AG04450 (cell line): ENCODE results near the gene COQ9. TPM values are rescaled to one million over a fixed set of nuclear protein-coding genes. Genes with fewer than 3 reads are reported as not detected.

Experiments used
- CTCF ChIA-PET: fragments of 300-600, 350-600 bp; formaldehyde crosslinking; extraction: SDS; loops from one replicate; lab custom pipeline; 2022; ENCODE audit warnings: antibody characterized with exemption, inconsistent platforms; lab: Charles Lee
- POLR2A ChIA-PET: fragments of 350-600 bp; formaldehyde crosslinking; extraction: SDS; loops from one replicate; lab custom pipeline; 2021; ENCODE audit warnings: antibody characterized with exemption, inconsistent platforms; lab: Yijun Ruan, JAX
- DNase-seq: peaks from one replicate; pipeline ENCODE4 v3.0.0-alpha.2; 2011; ENCODE audit warnings: low read depth, low spot score
- H3K27ac ChIP-seq: one replicate; pipeline ENCODE4 v1.5.1; 2012; ENCODE audit warnings: low read depth, low read length, control low read depth
- H3K27me3 ChIP-seq: one replicate; pipeline ENCODE4 v1.6.0; 2012; ENCODE audit warnings: low read length; ENCODE audit not compliant: control insufficient read depth, insufficient read depth
- H3K4me3 ChIP-seq: 2 replicates; pipeline ENCODE4 v1.5.1; 2011; ENCODE audit warnings: mild to moderate bottlenecking, low read depth, low read length, control low read depth
- H3K9me3 ChIP-seq: 2 replicates; pipeline ENCODE4 v1.5.1; 2012; ENCODE audit warnings: low read length; ENCODE audit not compliant: control insufficient read depth, insufficient read depth
- polyA plus RNA-seq: library from polyadenylated mRNA; depleted of rRNA; stranded (reverse); fragments of >200 nt; gene quantifications from 2 replicates; pipeline ENCODE4 v1.2.3, GENCODE V29; 2011
- TF ChIP-seq, protein P1 (sequence below): IDR thresholded peaks from 2 replicates; pipeline ENCODE4 v1.5.1; 2011; ENCODE audit warnings: low read depth, low read length, control low read depth, inconsistent platforms

The COQ9 gene
- polyA plus RNA-seq, 1 experiment: 59.0 TPM

DNA sequence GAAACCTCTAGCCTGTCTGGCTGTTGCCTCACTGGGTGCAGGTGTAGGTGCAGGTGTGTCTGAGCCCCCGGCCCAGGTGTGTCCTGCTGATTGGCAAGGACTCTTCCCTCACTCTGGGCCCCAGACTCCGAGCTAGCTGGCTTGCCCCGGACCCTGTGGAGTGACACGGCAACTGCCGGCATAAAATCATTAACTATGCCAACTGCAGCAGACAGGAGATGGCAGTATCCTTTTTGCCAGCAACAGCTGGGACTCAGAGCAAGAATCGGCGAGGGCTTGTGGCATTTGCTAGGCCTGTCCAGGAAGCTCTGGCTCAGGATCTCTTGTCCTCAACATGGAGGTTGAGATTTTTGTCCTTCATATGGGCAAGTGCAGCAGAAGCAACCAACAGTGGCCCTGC is 20.9 kb upstream of the COQ9 start:
- no peak for DNase-seq
- TF ChIP-seq, protein P1, sequence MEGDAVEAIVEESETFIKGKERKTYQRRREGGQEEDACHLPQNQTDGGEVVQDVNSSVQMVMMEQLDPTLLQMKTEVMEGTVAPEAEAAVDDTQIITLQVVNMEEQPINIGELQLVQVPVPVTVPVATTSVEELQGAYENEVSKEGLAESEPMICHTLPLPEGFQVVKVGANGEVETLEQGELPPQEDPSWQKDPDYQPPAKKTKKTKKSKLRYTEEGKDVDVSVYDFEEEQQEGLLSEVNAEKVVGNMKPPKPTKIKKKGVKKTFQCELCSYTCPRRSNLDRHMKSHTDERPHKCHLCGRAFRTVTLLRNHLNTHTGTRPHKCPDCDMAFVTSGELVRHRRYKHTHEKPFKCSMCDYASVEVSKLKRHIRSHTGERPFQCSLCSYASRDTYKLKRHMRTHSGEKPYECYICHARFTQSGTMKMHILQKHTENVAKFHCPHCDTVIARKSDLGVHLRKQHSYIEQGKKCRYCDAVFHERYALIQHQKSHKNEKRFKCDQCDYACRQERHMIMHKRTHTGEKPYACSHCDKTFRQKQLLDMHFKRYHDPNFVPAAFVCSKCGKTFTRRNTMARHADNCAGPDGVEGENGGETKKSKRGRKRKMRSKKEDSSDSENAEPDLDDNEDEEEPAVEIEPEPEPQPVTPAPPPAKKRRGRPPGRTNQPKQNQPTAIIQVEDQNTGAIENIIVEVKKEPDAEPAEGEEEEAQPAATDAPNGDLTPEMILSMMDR: no peak
- Histone ChIP-seq H3K27ac (no peak overlapping the region), H3K27me3 (no peaks in the 10 kb centered on the region), H3K4me3 (no peak overlapping the region), H3K9me3 (no peaks in the 10 kb centered on the region)
- ChIA-PET POLR2A (no interaction called here), CTCF (interaction anchor here (1.5 kb wide), 1 partner anchor 8 kb away, joined by 6 read pairs; no protein-coding TSS in a partner anchor)

DNA sequence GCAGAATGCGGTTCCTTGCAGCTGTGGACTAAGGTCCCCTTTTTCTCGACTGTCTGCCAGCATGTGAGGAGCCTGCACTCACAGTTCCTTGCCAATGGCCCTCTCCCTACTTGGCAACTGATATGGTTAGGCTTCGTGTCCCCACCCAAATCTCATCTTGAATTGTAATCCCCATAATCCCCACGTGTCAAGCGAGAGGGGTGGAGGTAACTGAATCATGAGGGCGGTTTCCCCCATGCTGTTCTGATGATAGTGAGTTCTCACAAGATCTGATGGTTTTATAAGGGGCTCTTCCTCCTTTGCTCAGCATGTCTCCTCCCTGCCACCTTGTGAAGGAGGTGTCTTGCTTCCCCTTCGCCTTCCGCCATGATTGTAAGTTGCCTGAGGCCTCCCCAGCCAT is 20.0 kb upstream of the COQ9 start:
- Histone ChIP-seq H3K9me3 (no peaks in the 10 kb centered on the region), H3K4me3 (no peak overlapping the region), H3K27me3 (no peaks in the 10 kb centered on the region), H3K27ac (no peak overlapping the region)
- DNase-seq: no peak
- CTCF ChIA-PET: interaction anchor here (1.5 kb wide), 1 partner anchor 9 kb away, joined by 6 read pairs; no protein-coding TSS in a partner anchor
- POLR2A ChIA-PET: no interaction called here
- TF ChIP-seq, protein P1: no peak

DNA sequence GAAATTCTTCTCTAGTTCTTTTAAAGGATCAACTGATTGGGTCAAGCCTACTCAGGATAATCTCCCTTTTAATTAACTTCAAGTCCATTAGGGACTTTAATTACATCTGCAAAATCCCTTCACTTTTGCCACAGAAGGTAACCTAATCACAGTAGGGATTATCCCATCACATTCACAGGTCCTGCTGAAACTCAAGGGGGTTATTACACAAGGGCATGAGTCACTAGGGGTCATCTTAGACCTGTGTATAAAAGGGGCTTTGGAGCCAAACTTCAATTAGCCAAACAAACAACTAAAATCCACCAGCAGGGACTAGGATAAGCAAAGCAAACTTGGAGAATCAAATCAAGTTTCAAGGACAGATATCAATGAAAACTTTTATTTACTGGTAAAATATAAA is 19.5 kb upstream of the COQ9 start:
- Histone ChIP-seq H3K27ac (no peak overlapping the region), H3K27me3 (no peaks in the 10 kb centered on the region), H3K4me3 (no peak overlapping the region), H3K9me3 (no peaks in the 10 kb centered on the region)
- TF ChIP-seq, protein P1: no peak
- ChIA-PET POLR2A (no interaction called here), CTCF (no interaction called here)
- no peak for DNase-seq

DNA sequence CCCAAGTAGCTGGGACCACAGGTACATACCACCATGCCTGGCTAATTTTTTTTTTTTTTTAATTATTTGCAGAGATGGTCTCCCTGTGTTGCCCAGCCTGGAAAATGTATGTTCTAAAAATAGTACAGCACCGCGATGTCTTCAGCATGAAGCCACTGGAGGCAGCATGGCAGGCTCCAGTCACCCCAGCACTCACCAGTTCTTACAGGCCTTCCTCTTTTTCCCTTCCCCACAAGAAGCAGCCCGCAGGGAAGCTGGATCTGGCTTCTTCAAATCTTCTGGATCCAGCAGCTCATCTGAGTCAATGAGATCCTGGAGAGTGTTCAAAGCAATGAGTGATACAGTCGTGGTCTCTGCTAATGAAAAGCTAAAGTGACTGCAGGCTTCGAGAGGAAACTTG is 16.3 kb upstream of the COQ9 start:
- Histone ChIP-seq H3K27ac (no peak overlapping the region), H3K27me3 (no peaks in the 10 kb centered on the region), H3K9me3 (no peaks in the 10 kb centered on the region), H3K4me3 (no peak overlapping the region)
- no peak for DNase-seq
- ChIA-PET CTCF (interaction anchor here (1.8 to 4.1 kb wide), 3 partner anchors 8 to 32 kb away, joined by 8 to 16 read pairs (median 15); partner anchors contain the start of gene POLR2C), POLR2A (no interaction called here)
- TF ChIP-seq, protein P1: no peak

DNA sequence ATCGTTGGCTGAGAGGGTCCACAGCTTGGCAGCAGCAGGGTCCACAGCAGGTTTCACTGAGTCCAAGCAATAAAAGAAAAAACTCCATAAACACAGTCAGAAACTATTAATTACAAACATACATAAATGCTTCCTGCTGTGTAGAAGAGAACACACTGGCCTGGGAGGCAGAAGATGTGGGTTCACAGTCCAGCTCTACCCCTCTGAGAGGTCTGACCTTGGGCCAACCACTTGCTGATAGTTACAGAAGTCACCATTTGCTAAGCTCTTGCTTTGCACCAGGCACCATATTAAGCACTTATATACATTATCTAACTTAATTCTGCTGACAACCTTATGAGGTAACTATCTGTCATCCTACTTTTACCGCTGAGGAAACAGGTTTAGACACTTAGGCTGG is 14.8 kb upstream of the COQ9 start:
- H3K4me3 ChIP-seq: no peak overlapping the region
- H3K27ac ChIP-seq: no peak overlapping the region
- H3K9me3 ChIP-seq: no peaks in the 10 kb centered on the region
- ChIA-PET CTCF (interaction anchor here (0.5 to 4.1 kb wide), 7 partner anchors 10 to 625 kb away, joined by 3 to 16 read pairs (median 8); partner anchors contain the start of gene POLR2C), POLR2A (no interaction called here)
- DNase-seq: no peak
- TF ChIP-seq, protein P1: no peak
- H3K27me3 ChIP-seq: no peaks in the 10 kb centered on the region
